Suprapubic skin (tissue), 4 donors: ENCODE results near the gene SHROOM3. TPM values are rescaled to one million over a fixed set of nuclear protein-coding genes. Genes with fewer than 3 reads are reported as not detected.
"Not testable (repeated sequence)": the region's sequence is repeated elsewhere in the genome, so short reads cannot be mapped to it uniquely, and the experiment has no call there.

Source experiments
- DNase-seq, 2 donors: peaks; one replicate each; pipeline ENCODE4 v3.0.0-alpha.2; 2019; ENCODE audit warnings: low spot score in 2 of 2
- H3K27ac ChIP-seq: fragments of 200-600 bp; sonication (generic); one replicate; pipeline ENCODE4 v1.5.1; 2019
- H3K27me3 ChIP-seq: fragments of 200-600 bp; sonication (generic); one replicate; pipeline ENCODE4 v1.5.1; 2019
- H3K36me3 ChIP-seq: fragments of 200-600 bp; sonication (generic); one replicate; pipeline ENCODE4 v1.5.1; 2019
- H3K4me1 ChIP-seq: fragments of 200-600 bp; sonication (generic); one replicate; pipeline ENCODE4 v1.5.1; 2019
- H3K4me3 ChIP-seq: fragments of 200-600 bp; sonication (generic); one replicate; pipeline ENCODE4 v1.5.1; 2019; ENCODE audit warnings: mild to moderate bottlenecking
- H3K9me3 ChIP-seq: fragments of 200-600 bp; sonication (generic); one replicate; pipeline ENCODE4 v1.5.1; 2019
- CTCF ChIP-seq, 2 donors: fragments of 200-600 bp in 1 of 2; fragments of 450-650 bp in 1 of 2; sonication (generic) in 1 of 2; IDR thresholded peaks; one replicate each; pipeline ENCODE4 v1.5.1; 2016 to 2019; ENCODE audit warnings: antibody characterized with exemption in 2 of 2, mild to moderate bottlenecking in 1 of 2, moderate library complexity in 1 of 2
- EP300 ChIP-seq: sonication (generic); formaldehyde crosslinking; IDR thresholded peaks from one replicate; pipeline ENCODE4 v1.6.1; 2017; ENCODE audit warnings: antibody characterized with exemption
- POLR2A ChIP-seq, 2 donors: fragments of 450-650 bp; IDR thresholded peaks; one replicate each; pipeline ENCODE4 v1.6.1; 2017; ENCODE audit warnings: antibody characterized with exemption in 2 of 2, mild to moderate bottlenecking in 2 of 2, moderate library complexity in 2 of 2
- POLR2AphosphoS5 ChIP-seq, 3 donors: sonication (generic); formaldehyde crosslinking; IDR thresholded peaks; one replicate each; pipeline ENCODE4 v1.6.1; 2017; ENCODE audit warnings: antibody characterized with exemption in 3 of 3
- WGBS: methylation state at CpG from one replicate; pipeline ENCODE4 v1.1.5; 2018; 5-methylcytosine and 5-hydroxymethylcytosine counted together
- total RNA-seq, 4 donors: library from RNA; depleted of rRNA; stranded (reverse); fragments of >200 nt; gene quantifications; one replicate each; pipeline ENCODE4 v1.1.0, GENCODE V29; 2016

Gene SHROOM3
- total RNA-seq, 4 donors from 2014 or later, result 25.7 to 41.4 (median 29.8) TPM

- WGBS, result 76% methylated on average over 2 of the region's 2 CpGs
- Histone ChIP-seq H3K36me3 (no peaks in the 10 kb centered on the region), H3K4me1 (peaks cover 35% of the 10 kb centered on the region), H3K27me3 (no peaks in the 10 kb centered on the region), H3K4me3 (no peak overlapping the region), H3K9me3 (no peaks in the 10 kb centered on the region), H3K27ac (no peak overlapping the region)
- no peak for DNase-seq
- TF ChIP-seq EP300 (no peak), POLR2A (IDR thresholded peaks at IDR 0.05) (no peak), POLR2AphosphoS5 (IDR thresholded peaks at IDR 0.05) (no peak), CTCF (IDR thresholded peaks at IDR 0.05) (no peak)
These were observed 281.6 kb downstream of the SHROOM3 start for GRCh38 chr4:76716658-76717057.

- Histone ChIP-seq H3K27me3 (no peaks in the 10 kb centered on the region), H3K36me3 (no peaks in the 10 kb centered on the region), H3K27ac (no peak overlapping the region), H3K4me3 (no peak overlapping the region), H3K9me3 (no peaks in the 10 kb centered on the region), H3K4me1 (peaks cover 35% of the 10 kb centered on the region)
- 100% methylated on average over 1 of the region's 1 CpG for WGBS
- TF ChIP-seq POLR2A (IDR thresholded peaks at IDR 0.05) (no peak), CTCF (IDR thresholded peaks at IDR 0.05) (no peak), POLR2AphosphoS5 (IDR thresholded peaks at IDR 0.05) (no peak), EP300 (no peak)
- no peak for DNase-seq
These were observed 282.4 kb downstream of the SHROOM3 start for GRCh38 chr4:76717431-76717830.

GRCh38 chr4:76718021-76718420, 283.0 kb downstream of the SHROOM3 start:
- no peak for DNase-seq
- 48% methylated on average over 2 of the region's 2 CpGs for WGBS
- Histone ChIP-seq H3K4me1 (peaks cover 35% of the 10 kb centered on the region), H3K9me3 (no peaks in the 10 kb centered on the region), H3K27me3 (no peaks in the 10 kb centered on the region), H3K4me3 (no peak overlapping the region), H3K36me3 (no peaks in the 10 kb centered on the region), H3K27ac (no peak overlapping the region)
- TF ChIP-seq EP300 (no peak), POLR2AphosphoS5 (IDR thresholded peaks at IDR 0.05) (no peak), POLR2A (IDR thresholded peaks at IDR 0.05) (no peak), CTCF (IDR thresholded peaks at IDR 0.05) (no peak)

GRCh38 chr4:76718831-76719230, 283.8 kb downstream of the SHROOM3 start:
- Histone ChIP-seq H3K4me3 (no peak overlapping the region), H3K36me3 (no peaks in the 10 kb centered on the region), H3K9me3 (no peaks in the 10 kb centered on the region), H3K4me1 (peaks cover 39% of the 10 kb centered on the region), H3K27me3 (no peaks in the 10 kb centered on the region), H3K27ac (no peak overlapping the region)
- WGBS, result 80% methylated on average over 1 of the region's 1 CpG
- DNase-seq, result no peak
- no peak for TF ChIP-seq EP300
- TF ChIP-seq POLR2A (IDR thresholded peaks at IDR 0.05), result no peak
- TF ChIP-seq POLR2AphosphoS5 (IDR thresholded peaks at IDR 0.05), result no peak
- TF ChIP-seq CTCF (IDR thresholded peaks at IDR 0.05), result no peak

- no peak for DNase-seq
- no peak overlapping the region for H3K4me3 ChIP-seq
- WGBS, result 79% methylated on average over 2 of the region's 2 CpGs
- H3K27me3 ChIP-seq, result no peaks in the 10 kb centered on the region
- H3K27ac ChIP-seq, result no peak overlapping the region
- H3K9me3 ChIP-seq, result no peaks in the 10 kb centered on the region
- no peaks in the 10 kb centered on the region for H3K36me3 ChIP-seq
- no peak for TF ChIP-seq CTCF (IDR thresholded peaks at IDR 0.05)
- no peak for TF ChIP-seq POLR2AphosphoS5 (IDR thresholded peaks at IDR 0.05)
- TF ChIP-seq EP300, result no peak
- TF ChIP-seq POLR2A (IDR thresholded peaks at IDR 0.05), result no peak
- peaks cover 43% of the 10 kb centered on the region for H3K4me1 ChIP-seq
These were observed 285.1 kb downstream of the SHROOM3 start for GRCh38 chr4:76720121-76720520.

GRCh38 chr4:76722146-76722545, 287.1 kb downstream of the SHROOM3 start:
- WGBS, result 94% methylated on average over 2 of the region's 2 CpGs
- H3K9me3 ChIP-seq, H3K27me3 ChIP-seq, H3K36me3 ChIP-seq, H3K4me3 ChIP-seq, H3K27ac ChIP-seq, DNase-seq: not testable (repeated sequence)
- peaks cover 29% of the 10 kb centered on the region for H3K4me1 ChIP-seq
